ENCODE measurements around the gene NTN1. TPM values are rescaled to one million over a fixed set of nuclear protein-coding genes. Genes with fewer than 3 reads are reported as not detected.
"Not testable (repeated sequence)": the region's sequence is repeated elsewhere in the genome, so short reads cannot be mapped to it uniquely, and the experiment has no call there.

The NTN1 gene
- total and polyA plus RNA-seq, 9 donors: 0.28 to 12.5 (median 1.8) TPM

- intact Hi-C loops (cut with DNase I): no loop called here
- H3K36me3 ChIP-seq: no peaks in the 10 kb centered on the region
- H3K4me3 ChIP-seq: no peak overlapping the region
- no peak for TF ChIP-seq POLR2A (IDR thresholded peaks at IDR 0.05)
- no peak for TF ChIP-seq EP300 (IDR thresholded peaks at IDR 0.05)
- TF ChIP-seq CTCF (IDR thresholded peaks at IDR 0.05): no peak
- H3K9me3 ChIP-seq: no peaks in the 10 kb centered on the region
- no peak overlapping the region for H3K27ac ChIP-seq
- no peaks in the 10 kb centered on the region for H3K27me3 ChIP-seq
- DNase-seq: no peak
- H3K4me1 ChIP-seq (ENCODE audit: insufficient read depth): no peaks in the 10 kb centered on the region
- WGBS, 3 donors: 79 to 85% (median 85%) methylated on average over 6 of the region's 6 CpGs
These were observed 77.0 kb downstream of the NTN1 start for GRCh38 chr17:9098242-9098825.

GRCh38 chr17:9101356-9101755 is 80.0 kb downstream of the NTN1 start:
- Histone ChIP-seq H3K27me3 (no peaks in the 10 kb centered on the region), H3K9me3 (no peaks in the 10 kb centered on the region), H3K4me3 (no peak overlapping the region), H3K4me1 (ENCODE audit: insufficient read depth) (no peaks in the 10 kb centered on the region), H3K27ac (no peak overlapping the region), H3K36me3 (no peaks in the 10 kb centered on the region)
- WGBS, 3 donors: 58 to 87% (median 81%) methylated on average over 1 of the region's 1 CpG
- intact Hi-C loops (cut with DNase I): no loop called here
- DNase-seq: no peak
- TF ChIP-seq EP300 (IDR thresholded peaks at IDR 0.05) (no peak), POLR2A (IDR thresholded peaks at IDR 0.05) (no peak), CTCF (IDR thresholded peaks at IDR 0.05) (no peak)

- H3K27me3 ChIP-seq; H3K4me3 ChIP-seq; H3K27ac ChIP-seq; H3K9me3 ChIP-seq; intact Hi-C loops (cut with DNase I); H3K36me3 ChIP-seq; H3K4me1 ChIP-seq (ENCODE audit: insufficient read depth); DNase-seq: not testable (repeated sequence)
- 93 to 95% (median 93%) methylated on average over 3 of the region's 3 CpGs for WGBS, 3 donors
These were observed 81.9 kb downstream of the NTN1 start for GRCh38 chr17:9103193-9103592.

- 86 to 89% (median 87%) methylated on average over 18 of the region's 18 CpGs for WGBS, 3 donors
- Histone ChIP-seq H3K27me3 (no peaks in the 10 kb centered on the region), H3K4me3 (no peak overlapping the region), H3K9me3 (no peaks in the 10 kb centered on the region), H3K27ac (no peak overlapping the region), H3K36me3 (no peaks in the 10 kb centered on the region), H3K4me1 (ENCODE audit: insufficient read depth) (no peaks in the 10 kb centered on the region)
- intact Hi-C loops (cut with DNase I): no loop called here
- TF ChIP-seq EP300 (IDR thresholded peaks at IDR 0.05) (no peak), POLR2A (IDR thresholded peaks at IDR 0.05) (no peak), CTCF (IDR thresholded peaks at IDR 0.05) (no peak)
- no peak for DNase-seq
These were observed 83.2 kb downstream of the NTN1 start for GRCh38 chr17:9104370-9105041.

Data from ovary (tissue), 9 donors.